HL-60 (cell line): ENCODE results near the gene BCL2.

Experiments used
- CTCF ChIP-seq: IDR thresholded peaks from one replicate; pipeline ENCODE4 v1.5.1; 2011; ENCODE audit warnings: low read length, control low read depth, inconsistent platforms; ENCODE audit not compliant: insufficient read depth
- GABPA ChIP-seq: IDR thresholded peaks from 2 replicates; pipeline ENCODE4 v1.6.1; 2012; ENCODE audit warnings: low read depth
- POLR2AphosphoS5 ChIP-seq: IDR thresholded peaks from 2 replicates; pipeline ENCODE4 v1.6.1; 2012; ENCODE audit warnings: low read depth
- REST ChIP-seq: IDR thresholded peaks from 2 replicates; pipeline ENCODE4 v1.6.1; 2012; ENCODE audit warnings: low read depth; ENCODE audit not compliant: insufficient replicate concordance
- SPI1 ChIP-seq: IDR thresholded peaks from 2 replicates; pipeline ENCODE4 v1.6.1; 2012; ENCODE audit warnings: low read depth, mild to moderate bottlenecking, borderline replicate concordance

GRCh38 chr18:63237881-63238692, 81.5 kb downstream of the BCL2 start:
- TF ChIP-seq CTCF = no peak
- no peak for TF ChIP-seq SPI1
- no peak for TF ChIP-seq GABPA
- TF ChIP-seq POLR2AphosphoS5 = no peak
- TF ChIP-seq REST = no peak
